SK-N-SH treated with all-trans-retinoic acid at 6 μM for 48 hours (cell line): Measurements from ENCODE around the gene ASS1.

Experiments used
- ATAC-seq: fragments of 200-7000 bp; cut with Tn5 transposase; 3 replicates; pipeline ENCODE4 v1.9.1; 2020; ENCODE audit warnings: mild to moderate bottlenecking, moderate library complexity
- ARNTL ChIP-seq: fragments of 450-650 bp; formaldehyde crosslinking; IDR thresholded peaks from 2 replicates; pipeline ENCODE4 v1.5.0; 2020; ENCODE audit warnings: low read depth, mild to moderate bottlenecking, moderate library complexity, borderline replicate concordance
- BACH2 ChIP-seq: fragments of 250-450 bp; sonication (Bioruptor Pico); IDR thresholded peaks from 2 replicates; pipeline ENCODE4 v1.9.0; 2021; ENCODE audit warnings: mild to moderate bottlenecking, borderline replicate concordance
- ESRRG ChIP-seq: fragments of 250-450 bp; sonication (Bioruptor Pico); IDR thresholded peaks from 2 replicates; pipeline ENCODE4 v1.6.1; 2021; ENCODE audit warnings: mild to moderate bottlenecking
- RARB ChIP-seq: fragments of 250-450 bp; sonication (Bioruptor Pico); IDR thresholded peaks from 2 replicates; pipeline ENCODE4 v1.8.0; 2021; ENCODE audit warnings: mild to moderate bottlenecking, moderate library complexity
- TCF4 ChIP-seq: fragments of 250-450 bp; sonication (Bioruptor Pico); IDR thresholded peaks from 2 replicates; pipeline ENCODE4 v1.8.0; 2021; ENCODE audit warnings: mild to moderate bottlenecking, moderate library complexity, borderline replicate concordance
- TOX ChIP-seq: fragments of 250-450 bp; sonication (Bioruptor Pico); IDR thresholded peaks from 2 replicates; pipeline ENCODE4 v1.8.0; 2021; ENCODE audit warnings: mild to moderate bottlenecking, moderate library complexity, borderline replicate concordance
- ZC3H10 ChIP-seq: fragments of 250-450 bp; sonication (Bioruptor Pico); IDR thresholded peaks from 2 replicates; pipeline ENCODE4 v1.5.1; 2021; ENCODE audit warnings: mild to moderate bottlenecking, moderate library complexity
- ZFP3 ChIP-seq: fragments of 250-450 bp; sonication (Bioruptor Pico); IDR thresholded peaks from 2 replicates; pipeline ENCODE4 v1.5.0; 2020; ENCODE audit warnings: mild to moderate bottlenecking, moderate library complexity
- ZFP30 ChIP-seq: fragments of 450-650 bp; formaldehyde crosslinking; IDR thresholded peaks from 2 replicates; pipeline ENCODE4 v1.5.0; 2022; ENCODE audit warnings: mild to moderate bottlenecking, moderate library complexity
- ZNF565 ChIP-seq: fragments of 450-650 bp; formaldehyde crosslinking; conservative IDR thresholded peaks from 2 replicates; pipeline ENCODE4 v1.5.0; 2020; ENCODE audit warnings: low read depth, mild to moderate bottlenecking, moderate library complexity
- TF ChIP-seq, protein P1 (sequence below): fragments of 250-450 bp; sonication (Bioruptor Pico); IDR thresholded peaks from 2 replicates; pipeline ENCODE4 v1.5.1; 2021; ENCODE audit warnings: mild to moderate bottlenecking, moderate library complexity
- TF ChIP-seq, protein P2 (sequence below): fragments of 250-450 bp; sonication (Bioruptor Pico); IDR thresholded peaks from 2 replicates; pipeline ENCODE4 v1.5.1; 2020; ENCODE audit warnings: low read depth, mild to moderate bottlenecking, moderate library complexity

ASS1 gene

DNA sequence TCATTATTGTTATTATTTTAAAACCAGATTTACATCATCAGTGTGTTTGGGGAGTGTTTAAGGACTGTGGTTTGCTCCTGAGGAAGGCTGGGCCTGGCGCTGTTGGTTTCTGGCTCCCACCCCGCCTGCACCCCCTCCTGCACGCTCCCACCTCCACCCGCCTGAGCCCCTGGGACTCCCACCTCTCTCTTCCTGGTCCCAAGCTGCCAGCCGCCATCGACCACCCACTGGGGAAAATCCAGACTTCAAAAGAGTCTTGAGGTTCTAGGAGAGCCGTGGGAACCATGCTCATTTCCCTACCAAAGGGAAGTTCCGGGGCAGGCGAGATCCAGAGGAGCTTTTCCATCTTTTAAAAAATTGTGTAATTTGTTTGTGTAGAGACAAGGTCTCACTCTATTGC is 99.6 kb downstream of the ASS1 start (continued):
- no peak for TF ChIP-seq TCF4 (CRISPR knock-in tag)
- TF ChIP-seq, protein P1, sequence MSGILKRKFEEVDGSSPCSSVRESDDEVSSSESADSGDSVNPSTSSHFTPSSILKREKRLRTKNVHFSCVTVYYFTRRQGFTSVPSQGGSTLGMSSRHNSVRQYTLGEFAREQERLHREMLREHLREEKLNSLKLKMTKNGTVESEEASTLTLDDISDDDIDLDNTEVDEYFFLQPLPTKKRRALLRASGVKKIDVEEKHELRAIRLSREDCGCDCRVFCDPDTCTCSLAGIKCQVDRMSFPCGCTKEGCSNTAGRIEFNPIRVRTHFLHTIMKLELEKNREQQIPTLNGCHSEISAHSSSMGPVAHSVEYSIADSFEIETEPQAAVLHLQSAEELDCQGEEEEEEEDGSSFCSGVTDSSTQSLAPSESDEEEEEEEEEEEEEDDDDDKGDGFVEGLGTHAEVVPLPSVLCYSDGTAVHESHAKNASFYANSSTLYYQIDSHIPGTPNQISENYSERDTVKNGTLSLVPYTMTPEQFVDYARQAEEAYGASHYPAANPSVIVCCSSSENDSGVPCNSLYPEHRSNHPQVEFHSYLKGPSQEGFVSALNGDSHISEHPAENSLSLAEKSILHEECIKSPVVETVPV (CRISPR knock-in tag): no peak
- TF ChIP-seq ZFP30 (CRISPR knock-in tag): no peak
- TF ChIP-seq ESRRG: no peak

DNA sequence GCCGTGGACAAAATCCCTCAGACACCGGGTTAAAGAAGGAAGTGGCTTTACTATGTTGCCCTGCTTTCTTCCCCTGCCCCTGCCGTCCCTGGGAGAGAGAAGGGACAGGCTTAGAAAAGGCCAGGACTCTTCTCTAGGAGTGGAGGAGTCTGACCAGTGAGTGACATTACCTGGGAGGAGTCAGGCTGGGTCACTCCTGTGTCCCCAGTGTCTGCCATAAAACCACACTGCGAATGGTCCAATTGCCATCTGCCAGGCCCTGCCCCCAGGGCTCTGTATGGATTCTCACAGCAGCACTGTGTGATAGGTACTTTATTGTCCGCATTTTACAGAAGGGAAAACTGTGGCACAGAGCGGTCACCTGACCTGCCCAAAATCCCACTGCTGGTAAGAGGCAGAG is 103.3 kb downstream of the ASS1 start:
- no peak for ATAC-seq

DNA sequence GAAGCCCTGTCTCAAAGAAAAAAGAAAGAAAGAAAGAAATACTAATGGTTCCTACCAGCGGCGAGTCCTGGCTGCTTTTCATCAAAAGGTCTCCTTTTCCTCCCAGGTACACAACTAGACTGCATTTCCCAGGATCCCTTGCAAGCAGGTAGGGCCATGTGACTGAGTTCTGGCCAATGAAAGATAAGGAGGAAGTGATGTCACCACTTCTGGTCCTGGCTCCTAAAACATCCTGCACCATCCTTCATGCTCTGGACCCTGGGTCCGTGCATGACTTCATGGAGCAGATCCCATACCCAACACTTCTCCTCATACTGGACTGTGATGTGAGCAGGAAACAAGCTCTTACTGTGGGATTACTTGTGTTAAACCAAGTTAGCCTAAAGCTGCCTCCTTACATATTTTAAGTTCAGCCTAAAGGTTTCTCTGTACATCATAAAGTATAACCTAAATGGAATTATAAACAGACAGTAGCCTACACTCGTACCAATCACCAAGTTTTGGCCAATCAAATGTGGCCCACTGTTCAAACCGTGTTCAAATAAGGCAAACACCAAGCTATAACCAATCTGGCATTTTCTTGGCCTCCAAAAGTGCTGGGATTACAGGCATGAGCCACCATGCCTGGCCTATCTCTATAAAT is 104.5 kb downstream of the ASS1 start:
- no peak for ATAC-seq
- TF ChIP-seq, protein P1 (CRISPR knock-in tag): no peak
- no peak for TF ChIP-seq ZC3H10 (CRISPR knock-in tag)
- TF ChIP-seq TOX (CRISPR knock-in tag): no peak
- TF ChIP-seq ARNTL (CRISPR knock-in tag): no peak
- TF ChIP-seq RARB (CRISPR knock-in tag): no peak
- no peak for TF ChIP-seq ZNF565 (CRISPR knock-in tag)
- no peak for TF ChIP-seq ZFP3 (CRISPR knock-in tag)
- TF ChIP-seq, all 23 proteins: peak for 0

More for the DNA sequence above, 103.3 kb downstream of the ASS1 start:
- TF ChIP-seq ZNF565 (CRISPR knock-in tag): no peak
- no peak for TF ChIP-seq BACH2 (CRISPR knock-in tag)
- TF ChIP-seq, protein P2, sequence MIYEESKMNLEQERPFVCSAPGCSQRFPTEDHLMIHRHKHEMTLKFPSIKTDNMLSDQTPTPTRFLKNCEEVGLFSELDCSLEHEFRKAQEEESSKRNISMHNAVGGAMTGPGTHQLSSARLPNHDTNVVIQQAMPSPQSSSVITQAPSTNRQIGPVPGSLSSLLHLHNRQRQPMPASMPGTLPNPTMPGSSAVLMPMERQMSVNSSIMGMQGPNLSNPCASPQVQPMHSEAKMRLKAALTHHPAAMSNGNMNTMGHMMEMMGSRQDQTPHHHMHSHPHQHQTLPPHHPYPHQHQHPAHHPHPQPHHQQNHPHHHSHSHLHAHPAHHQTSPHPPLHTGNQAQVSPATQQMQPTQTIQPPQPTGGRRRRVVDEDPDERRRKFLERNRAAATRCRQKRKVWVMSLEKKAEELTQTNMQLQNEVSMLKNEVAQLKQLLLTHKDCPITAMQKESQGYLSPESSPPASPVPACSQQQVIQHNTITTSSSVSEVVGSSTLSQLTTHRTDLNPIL: no peak
